SU-DHL-6 (cell line): ENCODE data around the gene ZNF678.

ENCODE experiments used
- H2AFZ ChIP-seq: fragments of 200-600 bp; sonication (generic); 2 replicates; pipeline ENCODE4 v1.6.1; 2014; ENCODE audit warnings: low read depth, mild to moderate bottlenecking, moderate library complexity, mixed read lengths, antibody characterized with exemption, low read length; ENCODE audit not compliant: severe bottlenecking
- H3F3A ChIP-seq: fragments of 200-600 bp; shearing (Covaris generic); 2 replicates; pipeline ENCODE4 v1.6.0; 2016; ENCODE audit warnings: antibody characterized with exemption, mild to moderate bottlenecking; ENCODE audit not compliant: insufficient read depth
- H3K27ac ChIP-seq: fragments of 200-600 bp; sonication (generic); 2 replicates; pipeline ENCODE4 v1.5.1; 2016; ENCODE audit warnings: low read depth, mild to moderate bottlenecking, low read length, moderate library complexity, mixed read lengths
- H3K27me3 ChIP-seq: fragments of 200-600 bp; sonication (generic), shearing (Covaris generic); 2 replicates; pipeline ENCODE4 v1.6.0; 2014; ENCODE audit warnings: mild to moderate bottlenecking, low read length
- H3K36me3 ChIP-seq: fragments of 200-600 bp; sonication (generic); 2 replicates; pipeline ENCODE4 v1.6.1; 2014; ENCODE audit warnings: mild to moderate bottlenecking, low read length, mixed read lengths
- H3K4me2 ChIP-seq: fragments of 300-600, 200-600 bp; shearing (Covaris generic), sonication (generic); 2 replicates; pipeline ENCODE4 v1.6.0; 2014; ENCODE audit warnings: low read length, low read depth, mild to moderate bottlenecking; ENCODE audit not compliant: poor library complexity, severe bottlenecking
- H3K4me3 ChIP-seq: fragments of 200-600 bp; sonication (generic); 2 replicates; pipeline ENCODE4 v1.5.1; 2014; ENCODE audit warnings: antibody characterized with exemption, low read length, mild to moderate bottlenecking, mixed read lengths; ENCODE audit not compliant: insufficient read depth, poor library complexity, severe bottlenecking
- H3K79me2 ChIP-seq: fragments of 200-600 bp; sonication (generic); 2 replicates; pipeline ENCODE4 v1.6.1; 2014; ENCODE audit warnings: mild to moderate bottlenecking, low read length, moderate library complexity; ENCODE audit not compliant: insufficient read depth
- H3K9ac ChIP-seq: fragments of 200-600 bp; sonication (generic); 2 replicates; pipeline ENCODE4 v1.7.0; 2014; ENCODE audit warnings: mild to moderate bottlenecking, low read length
- H3K9me2 ChIP-seq: fragments of 200-600 bp; sonication (generic); replicated peaks from 2 replicates; pipeline ENCODE4 v1.6.1; 2014; ENCODE audit warnings: low read length; ENCODE audit not compliant: insufficient read depth
- H3K9me3 ChIP-seq: fragments of 200-600 bp; sonication (generic); 2 replicates; pipeline ENCODE4 v1.6.1; 2014; ENCODE audit warnings: low read length, mixed read lengths; ENCODE audit not compliant: insufficient read depth
- H4K20me1 ChIP-seq: fragments of 200-600 bp; sonication (generic); 2 replicates; pipeline ENCODE4 v1.6.1; 2014; ENCODE audit warnings: low read depth, mild to moderate bottlenecking, antibody characterized with exemption, low read length, moderate library complexity, mixed read lengths
- CTCF ChIP-seq: fragments of 200-600 bp; sonication (generic); IDR thresholded peaks from one replicate; pipeline ENCODE4 v1.5.1; 2017; ENCODE audit warnings: antibody characterized with exemption, mild to moderate bottlenecking, low read length, moderate library complexity; ENCODE audit not compliant: insufficient read depth, poor library complexity, severe bottlenecking
- EZH2phosphoT487 ChIP-seq: fragments of 200-600 bp; sonication (generic), shearing (Covaris generic); conservative IDR thresholded peaks from 2 replicates; pipeline ENCODE4 v1.6.1; 2018; ENCODE audit warnings: mild to moderate bottlenecking, antibody characterized with exemption, low read length, moderate library complexity, mixed read lengths

ZNF678 gene

GRCh38 chr1:227562933-227563323 lies 428 bp upstream of the ZNF678 start:
- 0 out of 2 replicates have a peak, but pooled peaks cover 4% of the 10 kb centered on the region for H3K36me3 ChIP-seq
- H3K27me3 ChIP-seq = no peaks in the 10 kb centered on the region
- H3K4me3 ChIP-seq = no peak overlapping the region
- H3K9me3 ChIP-seq = no peaks in the 10 kb centered on the region
- peaks cover 40% of the 10 kb centered on the region for H3K79me2 ChIP-seq
- peak overlapping the region; percentile 60 for H3K4me2 ChIP-seq
- H4K20me1 ChIP-seq = no peaks in the 10 kb centered on the region
- no peak overlapping the region for H3K27ac ChIP-seq
- TF ChIP-seq EZH2phosphoT487 = no peak
- no peak for TF ChIP-seq CTCF
- H2AFZ ChIP-seq = peak overlapping the region; percentile 87
- H3K9ac ChIP-seq = no peak overlapping the region
- H3K9me2 ChIP-seq = no peaks in the 10 kb centered on the region
- no peaks in the 10 kb centered on the region for H3F3A ChIP-seq

GRCh38 chr1:227567256-227567655 lies 3.9 kb downstream of the ZNF678 start:
- no peak overlapping the region for H3K27ac ChIP-seq
- no peaks in the 10 kb centered on the region for H3K27me3 ChIP-seq
- TF ChIP-seq CTCF = no peak
- no peak for TF ChIP-seq EZH2phosphoT487
- peaks cover 81% of the 10 kb centered on the region for H3K79me2 ChIP-seq
- no peaks in the 10 kb centered on the region for H3K9me3 ChIP-seq
- no peaks in the 10 kb centered on the region for H3F3A ChIP-seq
- H4K20me1 ChIP-seq = no peaks in the 10 kb centered on the region
- H3K9ac ChIP-seq = no peak overlapping the region
- no peaks in the 10 kb centered on the region for H3K9me2 ChIP-seq
- no peak overlapping the region for H3K4me3 ChIP-seq
- 0 out of 2 replicates have a peak, but pooled peaks cover 8% of the 10 kb centered on the region for H3K36me3 ChIP-seq
- no peak overlapping the region for H3K4me2 ChIP-seq
- no peak overlapping the region for H2AFZ ChIP-seq

- H3F3A ChIP-seq = no peaks in the 10 kb centered on the region
- H3K4me2 ChIP-seq = no peak overlapping the region
- no peaks in the 10 kb centered on the region for H3K9me3 ChIP-seq
- no peak overlapping the region for H3K4me3 ChIP-seq
- no peaks in the 10 kb centered on the region for H3K9me2 ChIP-seq
- no peak overlapping the region for H2AFZ ChIP-seq
- H3K36me3 ChIP-seq = 0 out of 2 replicates have a peak, but pooled peaks cover 8% of the 10 kb centered on the region
- TF ChIP-seq CTCF (no peak), EZH2phosphoT487 (no peak)
- H3K79me2 ChIP-seq = peaks cover 94% of the 10 kb centered on the region
- H3K9ac ChIP-seq = no peak overlapping the region
- H3K27ac ChIP-seq = no peak overlapping the region
- no peaks in the 10 kb centered on the region for H4K20me1 ChIP-seq
- H3K27me3 ChIP-seq = no peaks in the 10 kb centered on the region
Observed at GRCh38 chr1:227568593-227568992, 5.2 kb downstream of the ZNF678 start.
